ENCODE measurements around the gene FKBP2.

FKBP2 gene

DNA sequence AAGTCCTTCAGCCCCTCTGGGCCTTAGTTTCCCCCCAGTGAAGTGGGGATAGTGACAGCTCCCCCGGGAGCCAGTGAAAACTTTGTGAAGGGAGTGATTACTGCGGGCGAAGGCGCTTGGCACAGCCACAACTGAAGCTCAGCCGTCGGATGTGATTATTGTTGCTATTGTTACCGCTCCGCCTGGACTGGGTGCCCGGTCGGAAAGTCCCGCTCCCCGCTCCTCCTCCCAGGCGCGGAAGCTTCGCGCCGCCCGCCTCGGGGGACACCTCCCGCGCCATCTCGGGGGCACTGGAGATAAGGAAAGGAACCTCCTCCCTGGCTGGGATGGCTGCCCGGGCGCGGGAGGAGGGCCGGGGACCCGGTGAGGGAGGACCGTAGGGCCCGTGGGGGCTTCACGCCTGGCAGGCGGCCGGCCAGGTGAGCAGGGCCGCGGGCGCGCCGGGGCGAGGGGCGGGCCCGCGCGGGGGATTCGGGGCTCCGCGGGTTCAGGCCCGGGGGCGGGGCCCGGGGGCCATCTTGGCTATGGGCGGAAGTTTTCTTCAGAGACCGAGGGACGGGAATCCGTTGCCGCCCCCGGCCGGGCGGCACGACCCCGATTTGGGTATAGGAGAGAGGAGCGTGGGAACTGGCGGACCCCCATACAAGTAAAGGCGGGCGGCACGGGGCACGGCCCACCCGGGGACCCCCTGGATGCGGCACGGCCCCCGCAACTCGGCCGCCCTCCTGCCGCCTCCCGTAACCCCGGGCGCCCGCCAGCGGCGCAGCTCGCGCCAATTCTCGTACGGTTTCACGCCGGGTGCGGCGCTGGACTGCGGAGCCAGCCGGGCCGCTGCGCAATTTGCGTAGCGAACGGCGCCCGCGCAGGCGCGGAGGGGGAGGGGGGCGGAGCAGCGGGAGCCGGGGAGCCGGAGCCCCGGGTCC lies 44.3 kb downstream of the FKBP2 start, which contains the start of gene GPR137:
GPR137 (plus strand) TSS at position 887 of the 923 bp plus-strand sequence. CDS start 677 bp downstream, outside the sequence.
- no peak for DNase-seq (ENCODE audit: low read depth, low spot score)

DNA sequence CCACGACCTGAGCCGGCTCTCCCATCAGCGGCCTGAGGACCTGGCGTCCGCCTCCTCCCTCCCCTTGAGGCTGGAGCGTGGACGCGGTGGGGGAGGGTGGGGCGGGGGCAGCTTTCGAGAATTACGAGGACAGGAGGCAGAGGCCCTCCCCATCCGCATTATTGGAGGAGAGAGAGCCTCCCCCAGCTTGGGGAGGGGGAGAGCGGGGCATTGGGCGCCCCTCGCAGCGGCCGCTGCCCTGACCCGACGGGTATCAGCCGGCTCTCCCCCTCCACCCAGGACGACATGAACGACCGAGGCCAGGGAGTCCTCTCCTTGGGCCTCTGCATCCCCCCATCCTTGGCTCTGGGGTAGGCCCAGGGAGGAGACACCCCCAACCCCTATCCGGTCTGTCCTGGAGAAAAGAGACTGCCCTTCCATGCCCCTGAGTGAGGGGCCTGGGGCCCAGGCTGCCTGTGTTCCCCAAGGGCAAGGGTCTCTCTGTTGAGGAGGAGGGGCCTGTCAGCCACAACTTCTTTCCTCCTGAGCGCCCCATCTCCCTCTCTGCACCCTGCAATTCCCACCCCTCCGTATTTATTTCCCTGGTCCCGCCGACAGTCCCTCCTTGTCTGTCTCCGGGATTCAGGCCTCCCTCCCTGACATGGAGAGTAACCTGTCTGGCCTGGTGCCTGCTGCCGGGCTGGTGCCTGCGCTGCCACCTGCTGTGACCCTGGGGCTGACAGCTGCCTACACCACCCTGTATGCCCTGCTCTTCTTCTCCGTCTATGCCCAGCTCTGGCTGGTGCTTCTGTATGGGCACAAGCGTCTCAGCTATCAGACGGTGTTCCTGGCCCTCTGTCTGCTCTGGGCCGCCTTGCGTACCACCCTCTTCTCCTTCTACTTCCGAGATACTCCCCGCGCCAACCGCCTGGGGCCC lies 45.2 kb downstream of the FKBP2 start:
- no peak for DNase-seq (ENCODE audit: low read depth, low spot score)

GRCh38 chr11:64286801-64287159 lies 45.9 kb downstream of the FKBP2 start:
- DNase-seq (ENCODE audit: low read depth, low spot score), result no peak

DNA sequence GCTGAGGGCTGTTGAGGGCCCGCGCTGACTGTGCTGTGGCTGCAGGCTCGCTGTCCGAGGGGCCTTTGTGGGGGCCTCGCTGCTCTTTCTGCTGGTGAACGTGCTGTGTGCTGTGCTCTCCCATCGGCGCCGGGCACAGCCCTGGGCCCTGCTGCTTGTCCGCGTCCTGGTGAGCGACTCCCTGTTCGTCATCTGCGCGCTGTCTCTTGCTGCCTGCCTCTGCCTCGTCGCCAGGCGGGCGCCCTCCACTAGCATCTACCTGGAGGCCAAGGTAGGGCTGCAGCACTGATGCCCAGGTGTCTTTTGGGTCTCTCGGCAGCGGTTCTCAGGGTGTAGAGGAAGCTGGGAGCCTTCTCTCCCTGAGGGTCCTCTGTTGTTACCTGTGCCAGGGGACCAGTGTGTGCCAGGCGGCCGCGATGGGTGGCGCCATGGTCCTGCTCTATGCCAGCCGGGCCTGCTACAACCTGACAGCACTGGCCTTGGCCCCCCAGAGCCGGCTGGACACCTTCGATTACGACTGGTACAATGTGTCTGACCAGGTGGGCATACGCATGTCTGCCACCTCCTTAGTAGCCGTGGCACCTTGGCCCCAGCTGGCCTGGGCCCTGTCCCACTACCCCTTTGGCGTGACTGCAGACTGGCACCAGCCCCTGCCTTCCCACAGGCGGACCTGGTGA lies 46.9 kb downstream of the FKBP2 start:
- DNase-seq (ENCODE audit: low read depth, low spot score), result no peak

GRCh38 chr11:64288353-64288750 lies 47.5 kb downstream of the FKBP2 start:
- DNase-seq (ENCODE audit: low read depth, low spot score), result no peak

GRCh38 chr11:64289002-64289564 lies 48.2 kb downstream of the FKBP2 start:
- DNase-seq (ENCODE audit: low read depth, low spot score), result no peak

GRCh38 chr11:64290352-64291261 lies 49.7 kb downstream of the FKBP2 start:
- no peak for DNase-seq (ENCODE audit: low read depth, low spot score)

DNA sequence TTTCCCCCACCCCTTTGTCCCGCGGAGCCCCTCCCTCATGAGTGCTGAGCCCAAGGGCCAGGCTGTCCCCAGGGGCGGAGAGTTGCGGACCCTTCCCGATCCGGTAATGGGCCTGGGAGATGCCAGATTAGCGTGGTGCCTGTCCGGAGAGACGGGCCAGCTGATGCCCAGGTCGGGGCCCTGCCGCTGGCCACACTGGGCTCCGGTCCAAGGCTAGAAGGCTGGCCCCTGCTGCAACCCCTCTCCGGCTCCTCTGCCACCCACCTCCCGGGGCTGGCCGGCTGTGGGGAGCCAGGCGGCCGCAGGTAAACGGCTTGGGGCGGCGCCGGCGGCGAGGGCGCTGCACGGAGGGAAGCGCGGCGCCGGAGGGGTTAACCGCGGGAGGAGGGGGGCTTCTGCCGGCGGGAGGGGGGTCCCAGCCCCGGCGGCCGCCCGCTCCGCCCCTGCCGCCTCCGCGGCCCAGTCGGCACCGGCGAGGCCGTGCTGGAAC lies 50.4 kb downstream of the FKBP2 start, which contains the start of gene KCNK4:
KCNK4 (plus strand) TSS at position 41 of the 490 bp plus-strand sequence. CDS start 1,717 bp downstream, outside the sequence.
- DNase-seq (ENCODE audit: low read depth, low spot score), result no peak

DNA sequence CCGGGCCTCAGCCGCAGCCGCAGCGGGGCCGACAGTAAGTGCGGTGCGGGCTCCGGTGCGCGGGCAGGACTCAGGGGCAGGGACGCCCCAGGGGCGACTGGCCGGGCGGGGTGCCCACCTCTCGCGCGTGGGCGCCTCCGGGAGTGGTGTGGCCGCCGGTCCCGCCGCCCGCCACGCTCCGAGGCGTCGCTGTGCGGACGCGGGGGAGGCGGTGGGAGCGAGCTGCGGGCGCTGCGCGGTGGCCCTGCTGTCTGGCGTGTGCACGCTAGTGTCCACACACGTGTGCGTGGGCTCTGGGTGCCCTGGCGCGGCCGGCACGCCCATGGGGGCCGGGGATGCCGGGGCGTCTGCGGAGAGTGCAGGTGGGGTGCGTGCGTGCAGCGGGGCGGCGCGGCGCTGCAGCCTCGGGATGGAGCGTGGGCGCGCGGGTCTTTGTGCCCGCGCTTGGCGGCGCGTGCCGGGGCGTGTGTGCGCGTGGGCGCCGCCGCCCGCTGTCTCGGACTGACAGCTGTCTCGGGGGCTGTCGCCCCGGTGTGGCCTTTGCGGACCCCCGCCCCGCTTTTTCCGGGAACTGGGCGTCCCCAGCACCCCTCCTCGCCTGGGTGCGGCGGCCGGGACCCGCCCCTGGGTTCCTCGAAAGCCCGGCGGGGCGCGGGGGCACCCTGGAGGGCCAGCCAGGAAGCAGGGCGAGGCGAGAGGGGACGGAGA lies 51.0 kb downstream of the FKBP2 start:
- no peak for DNase-seq (ENCODE audit: low read depth, low spot score)

GRCh38 chr11:64292460-64293254 lies 51.8 kb downstream of the FKBP2 start:
- no peak for DNase-seq (ENCODE audit: low read depth, low spot score)
